Measurements from ENCODE around the gene DEFB126.

DNA sequence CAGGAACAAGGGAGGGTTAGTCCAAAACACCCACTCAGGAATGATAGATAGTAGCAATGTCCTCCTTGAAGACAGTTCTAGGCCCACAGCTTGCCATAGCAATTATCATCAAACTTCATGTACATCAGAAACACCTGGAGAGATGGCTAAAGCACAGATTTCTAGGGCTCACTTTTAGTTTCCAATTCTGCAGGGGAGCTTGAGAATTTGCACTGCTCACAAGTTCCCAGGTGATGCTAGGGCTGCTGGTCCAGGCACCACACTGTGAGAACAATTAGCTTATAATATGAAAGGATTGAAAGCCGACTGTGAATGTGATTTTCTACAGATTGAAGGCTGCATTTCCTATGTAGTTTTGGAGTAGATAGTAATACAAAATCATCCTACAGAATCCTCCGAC, 3.5 kb downstream of the DEFB126 start:
- TF ChIP-seq, protein P1, sequence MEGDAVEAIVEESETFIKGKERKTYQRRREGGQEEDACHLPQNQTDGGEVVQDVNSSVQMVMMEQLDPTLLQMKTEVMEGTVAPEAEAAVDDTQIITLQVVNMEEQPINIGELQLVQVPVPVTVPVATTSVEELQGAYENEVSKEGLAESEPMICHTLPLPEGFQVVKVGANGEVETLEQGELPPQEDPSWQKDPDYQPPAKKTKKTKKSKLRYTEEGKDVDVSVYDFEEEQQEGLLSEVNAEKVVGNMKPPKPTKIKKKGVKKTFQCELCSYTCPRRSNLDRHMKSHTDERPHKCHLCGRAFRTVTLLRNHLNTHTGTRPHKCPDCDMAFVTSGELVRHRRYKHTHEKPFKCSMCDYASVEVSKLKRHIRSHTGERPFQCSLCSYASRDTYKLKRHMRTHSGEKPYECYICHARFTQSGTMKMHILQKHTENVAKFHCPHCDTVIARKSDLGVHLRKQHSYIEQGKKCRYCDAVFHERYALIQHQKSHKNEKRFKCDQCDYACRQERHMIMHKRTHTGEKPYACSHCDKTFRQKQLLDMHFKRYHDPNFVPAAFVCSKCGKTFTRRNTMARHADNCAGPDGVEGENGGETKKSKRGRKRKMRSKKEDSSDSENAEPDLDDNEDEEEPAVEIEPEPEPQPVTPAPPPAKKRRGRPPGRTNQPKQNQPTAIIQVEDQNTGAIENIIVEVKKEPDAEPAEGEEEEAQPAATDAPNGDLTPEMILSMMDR (IDR thresholded peaks at IDR 0.05; ENCODE audit: low read depth, low read length, missing input control): no peak
- TF ChIP-seq, protein P2, sequence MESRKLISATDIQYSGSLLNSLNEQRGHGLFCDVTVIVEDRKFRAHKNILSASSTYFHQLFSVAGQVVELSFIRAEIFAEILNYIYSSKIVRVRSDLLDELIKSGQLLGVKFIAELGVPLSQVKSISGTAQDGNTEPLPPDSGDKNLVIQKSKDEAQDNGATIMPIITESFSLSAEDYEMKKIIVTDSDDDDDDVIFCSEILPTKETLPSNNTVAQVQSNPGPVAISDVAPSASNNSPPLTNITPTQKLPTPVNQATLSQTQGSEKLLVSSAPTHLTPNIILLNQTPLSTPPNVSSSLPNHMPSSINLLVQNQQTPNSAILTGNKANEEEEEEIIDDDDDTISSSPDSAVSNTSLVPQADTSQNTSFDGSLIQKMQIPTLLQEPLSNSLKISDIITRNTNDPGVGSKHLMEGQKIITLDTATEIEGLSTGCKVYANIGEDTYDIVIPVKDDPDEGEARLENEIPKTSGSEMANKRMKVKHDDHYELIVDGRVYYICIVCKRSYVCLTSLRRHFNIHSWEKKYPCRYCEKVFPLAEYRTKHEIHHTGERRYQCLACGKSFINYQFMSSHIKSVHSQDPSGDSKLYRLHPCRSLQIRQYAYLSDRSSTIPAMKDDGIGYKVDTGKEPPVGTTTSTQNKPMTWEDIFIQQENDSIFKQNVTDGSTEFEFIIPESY (IDR thresholded peaks at IDR 0.05): no peak
- TF ChIP-seq, protein P3, sequence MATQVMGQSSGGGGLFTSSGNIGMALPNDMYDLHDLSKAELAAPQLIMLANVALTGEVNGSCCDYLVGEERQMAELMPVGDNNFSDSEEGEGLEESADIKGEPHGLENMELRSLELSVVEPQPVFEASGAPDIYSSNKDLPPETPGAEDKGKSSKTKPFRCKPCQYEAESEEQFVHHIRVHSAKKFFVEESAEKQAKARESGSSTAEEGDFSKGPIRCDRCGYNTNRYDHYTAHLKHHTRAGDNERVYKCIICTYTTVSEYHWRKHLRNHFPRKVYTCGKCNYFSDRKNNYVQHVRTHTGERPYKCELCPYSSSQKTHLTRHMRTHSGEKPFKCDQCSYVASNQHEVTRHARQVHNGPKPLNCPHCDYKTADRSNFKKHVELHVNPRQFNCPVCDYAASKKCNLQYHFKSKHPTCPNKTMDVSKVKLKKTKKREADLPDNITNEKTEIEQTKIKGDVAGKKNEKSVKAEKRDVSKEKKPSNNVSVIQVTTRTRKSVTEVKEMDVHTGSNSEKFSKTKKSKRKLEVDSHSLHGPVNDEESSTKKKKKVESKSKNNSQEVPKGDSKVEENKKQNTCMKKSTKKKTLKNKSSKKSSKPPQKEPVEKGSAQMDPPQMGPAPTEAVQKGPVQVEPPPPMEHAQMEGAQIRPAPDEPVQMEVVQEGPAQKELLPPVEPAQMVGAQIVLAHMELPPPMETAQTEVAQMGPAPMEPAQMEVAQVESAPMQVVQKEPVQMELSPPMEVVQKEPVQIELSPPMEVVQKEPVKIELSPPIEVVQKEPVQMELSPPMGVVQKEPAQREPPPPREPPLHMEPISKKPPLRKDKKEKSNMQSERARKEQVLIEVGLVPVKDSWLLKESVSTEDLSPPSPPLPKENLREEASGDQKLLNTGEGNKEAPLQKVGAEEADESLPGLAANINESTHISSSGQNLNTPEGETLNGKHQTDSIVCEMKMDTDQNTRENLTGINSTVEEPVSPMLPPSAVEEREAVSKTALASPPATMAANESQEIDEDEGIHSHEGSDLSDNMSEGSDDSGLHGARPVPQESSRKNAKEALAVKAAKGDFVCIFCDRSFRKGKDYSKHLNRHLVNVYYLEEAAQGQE (IDR thresholded peaks at IDR 0.05): no peak
- no peak for TF ChIP-seq SP1 (IDR thresholded peaks at IDR 0.05)
